HUES6 (cell line): ENCODE data around the gene SMARCAL1.

Experiments used
- H3K27ac ChIP-seq: 2 replicates; pipeline ENCODE4 v1.7.0; 2013; ENCODE audit warnings: low read depth, mild to moderate bottlenecking, low read length, inconsistent platforms
- H3K27me3 ChIP-seq: 2 replicates; pipeline ENCODE4 v1.6.1; 2013; ENCODE audit warnings: low read length; ENCODE audit not compliant: control insufficient read depth, insufficient read depth
- H3K36me3 ChIP-seq: 2 replicates; pipeline ENCODE4 v1.6.1; 2013; ENCODE audit warnings: low read length; ENCODE audit not compliant: control insufficient read depth, insufficient read depth
- H3K4me1 ChIP-seq: 2 replicates; pipeline ENCODE4 v1.6.1; 2013; ENCODE audit warnings: low read length; ENCODE audit not compliant: control insufficient read depth, insufficient read depth
- H3K4me3 ChIP-seq: 2 replicates; pipeline ENCODE4 v1.5.1; 2013; ENCODE audit warnings: low read depth, low read length
- H3K9ac ChIP-seq: one replicate; pipeline ENCODE4 v1.6.1; 2013; ENCODE audit warnings: mild to moderate bottlenecking, low read length
- H3K9me3 ChIP-seq: 2 replicates; pipeline ENCODE4 v1.6.1; 2013; ENCODE audit warnings: low read depth, low read length; ENCODE audit not compliant: control insufficient read depth, insufficient read depth

The SMARCAL1 gene

GRCh38 chr2:216412022-216412999 is at the start of gene SMARCAL1:
TSS of gene SMARCAL1 (plus strand) at chr2:216412484. CDS start at chr2:216414705, 2,221 bp downstream.
- no peaks in the 10 kb centered on the region for H3K9me3 ChIP-seq
- peak within 1 kb of the TSS; percentile 93 for H3K9ac ChIP-seq
- peaks cover 8% of the 10 kb centered on the region for H3K4me1 ChIP-seq
- H3K27ac ChIP-seq = peak within 1 kb of the TSS; percentile 83
- H3K4me3 ChIP-seq = peak within 1 kb of the TSS; percentile 95
- H3K36me3 ChIP-seq = peaks cover 25% of the 10 kb centered on the region
- no peaks in the 10 kb centered on the region for H3K27me3 ChIP-seq

GRCh38 chr2:216362730-216363129 is 49.6 kb upstream of the SMARCAL1 start:
- Histone ChIP-seq H3K36me3 (no peaks in the 10 kb centered on the region), H3K27ac (no peak overlapping the region), H3K4me3 (no peak overlapping the region), H3K4me1 (no peaks in the 10 kb centered on the region), H3K9ac (no peak overlapping the region), H3K27me3 (peaks cover 39% of the 10 kb centered on the region; the same call in 1 of the 2 replicates), H3K9me3 (no peaks in the 10 kb centered on the region)

- Histone ChIP-seq H3K4me3 (no peak overlapping the region), H3K27ac (no peak overlapping the region), H3K27me3 (peaks cover 43% of the 10 kb centered on the region; the same call in 1 of the 2 replicates), H3K9me3 (no peaks in the 10 kb centered on the region), H3K4me1 (no peaks in the 10 kb centered on the region), H3K36me3 (no peaks in the 10 kb centered on the region), H3K9ac (no peak overlapping the region)
Observed at GRCh38 chr2:216363221-216363620, 49.1 kb upstream of the SMARCAL1 start.

- no peak overlapping the region for H3K27ac ChIP-seq
- H3K4me1 ChIP-seq = peaks cover 5% of the 10 kb centered on the region; the same call in 1 of the 2 replicates
- H3K36me3 ChIP-seq = no peaks in the 10 kb centered on the region
- H3K27me3 ChIP-seq = peaks cover 60% of the 10 kb centered on the region
- no peak overlapping the region for H3K4me3 ChIP-seq
- H3K9ac ChIP-seq = no peak overlapping the region
- H3K9me3 ChIP-seq = no peaks in the 10 kb centered on the region
Observed at GRCh38 chr2:216365518-216365917, 46.8 kb upstream of the SMARCAL1 start.

GRCh38 chr2:216366777-216367471 is 45.4 kb upstream of the SMARCAL1 start:
- Histone ChIP-seq H3K27ac (no peak overlapping the region), H3K9me3 (no peaks in the 10 kb centered on the region), H3K27me3 (peaks cover 67% of the 10 kb centered on the region)

GRCh38 chr2:216369821-216370220 is 42.5 kb upstream of the SMARCAL1 start:
- Histone ChIP-seq H3K27ac (no peak overlapping the region), H3K4me3 (no peak overlapping the region), H3K36me3 (no peaks in the 10 kb centered on the region), H3K9me3 (no peaks in the 10 kb centered on the region), H3K4me1 (peaks cover 14% of the 10 kb centered on the region; the same call in 1 of the 2 replicates), H3K9ac (no peak overlapping the region), H3K27me3 (peaks cover 83% of the 10 kb centered on the region)

More at GRCh38 chr2:216366777-216367471, 45.4 kb upstream of the SMARCAL1 start:
- H3K9ac ChIP-seq = no peak overlapping the region
- H3K4me3 ChIP-seq = no peak overlapping the region
- peaks cover 8% of the 10 kb centered on the region; the same call in 1 of the 2 replicates for H3K4me1 ChIP-seq
- H3K36me3 ChIP-seq = no peaks in the 10 kb centered on the region

- Histone ChIP-seq H3K4me3 (peak overlapping the region; percentile 62), H3K27ac (no peak overlapping the region), H3K27me3 (peaks cover 72% of the 10 kb centered on the region), H3K9me3 (no peaks in the 10 kb centered on the region), H3K9ac (no peak overlapping the region), H3K4me1 (peaks cover 14% of the 10 kb centered on the region; the same call in 1 of the 2 replicates), H3K36me3 (no peaks in the 10 kb centered on the region)
Observed at GRCh38 chr2:216370961-216371712, 41.1 kb upstream of the SMARCAL1 start.

- H3K4me3 ChIP-seq = peak within 1 kb of the TSS; percentile 62
- H3K9ac ChIP-seq = no peak within 1 kb of the TSS
- H3K27ac ChIP-seq = no peak within 1 kb of the TSS
- H3K27me3 ChIP-seq = peaks cover 65% of the 10 kb centered on the region
- no peaks in the 10 kb centered on the region for H3K9me3 ChIP-seq
- H3K36me3 ChIP-seq = no peaks in the 10 kb centered on the region
- peaks cover 14% of the 10 kb centered on the region; the same call in 1 of the 2 replicates for H3K4me1 ChIP-seq
Observed at GRCh38 chr2:216371721-216372702, 40.3 kb upstream of the SMARCAL1 start, which contains the start of gene MARCHF4. TSS of gene MARCHF4 (minus strand) at chr2:216372483. CDS start at chr2:216370260, 2,223 bp downstream.

GRCh38 chr2:216372761-216373291 is 39.5 kb upstream of the SMARCAL1 start:
- Histone ChIP-seq H3K9me3 (no peaks in the 10 kb centered on the region), H3K4me1 (peaks cover 14% of the 10 kb centered on the region; the same call in 1 of the 2 replicates), H3K27ac (no peak overlapping the region), H3K36me3 (no peaks in the 10 kb centered on the region), H3K27me3 (peaks cover 64% of the 10 kb centered on the region), H3K4me3 (peak overlapping the region; percentile 62), H3K9ac (no peak overlapping the region)
